ENCODE measurements around the gene ARHGEF16.

Gene ARHGEF16

GRCh38 chr1:3453891-3454810 lies at the start of gene ARHGEF16:
Gene ARHGEF16, plus strand, starts transcription at chr1:3454665. Its CDS starts 8,420 bp downstream, at chr1:3463085.
- no peak for DNase-seq

- no peak for DNase-seq
Observed at GRCh38 chr1:3404801-3405200, 49.7 kb upstream of the ARHGEF16 start.

- DNase-seq, result no peak
Observed at GRCh38 chr1:3405491-3405890, 49.0 kb upstream of the ARHGEF16 start.

- DNase-seq, result no peak
Observed at GRCh38 chr1:3405974-3406867, 48.2 kb upstream of the ARHGEF16 start.

GRCh38 chr1:3407021-3407420 lies 47.4 kb upstream of the ARHGEF16 start:
- no peak for DNase-seq

- DNase-seq, result no peak
Observed at GRCh38 chr1:3408751-3409266, 45.7 kb upstream of the ARHGEF16 start.

- no peak for DNase-seq
Observed at GRCh38 chr1:3409366-3410141, 44.9 kb upstream of the ARHGEF16 start.

GRCh38 chr1:3410142-3410925 lies 44.1 kb upstream of the ARHGEF16 start:
- no peak for DNase-seq

GRCh38 chr1:3411806-3412205 lies 42.7 kb upstream of the ARHGEF16 start:
- DNase-seq, result no peak

GRCh38 chr1:3412376-3412775 lies 42.1 kb upstream of the ARHGEF16 start:
- no peak for DNase-seq

- DNase-seq, result no peak
Observed at GRCh38 chr1:3413975-3414710, 40.3 kb upstream of the ARHGEF16 start.

- no peak for DNase-seq
Observed at GRCh38 chr1:3415260-3416090, 39.0 kb upstream of the ARHGEF16 start.

GRCh38 chr1:3417082-3417739 lies 37.3 kb upstream of the ARHGEF16 start:
- DNase-seq, result no peak

- DNase-seq, result no peak
Observed at GRCh38 chr1:3417934-3418333, 36.5 kb upstream of the ARHGEF16 start.

GRCh38 chr1:3418600-3418999 lies 35.9 kb upstream of the ARHGEF16 start:
- DNase-seq, result no peak

GRCh38 chr1:3419415-3420204 lies 34.9 kb upstream of the ARHGEF16 start:
- no peak for DNase-seq

GRCh38 chr1:3420218-3420951 lies 34.1 kb upstream of the ARHGEF16 start:
- no peak for DNase-seq

- DNase-seq, result no peak
Observed at GRCh38 chr1:3422638-3423037, 31.8 kb upstream of the ARHGEF16 start.

All from SIG-M5 (cell line).